IMR-90 (cell line): ENCODE measurements around the gene TMEM33.

Experiments
- BHLHE40 ChIP-seq: fragments of 150-350 bp; IDR thresholded peaks from 2 replicates; pipeline ENCODE4 v1.6.1; 2016; ENCODE audit warnings: mild to moderate bottlenecking, low read depth, low read length
- CEBPB ChIP-seq: IDR thresholded peaks from 2 replicates; pipeline ENCODE4 v1.6.1; 2012; ENCODE audit warnings: low read depth, low read length, improper control_type of control experiment
- FOS ChIP-seq: fragments of 150-350 bp; IDR thresholded peaks from 2 replicates; pipeline ENCODE4 v1.6.1; 2016; ENCODE audit warnings: low read depth, low read length
- MAFK ChIP-seq: IDR thresholded peaks from 2 replicates; pipeline ENCODE4 v1.6.1; 2012; ENCODE audit warnings: low read depth, low read length, improper control_type of control experiment
- MAZ ChIP-seq: IDR thresholded peaks from 2 replicates; pipeline ENCODE4 v1.6.1; 2012; ENCODE audit warnings: low read depth, mild to moderate bottlenecking, low read length, improper control_type of control experiment, moderate library complexity, borderline replicate concordance
- NFE2L2 ChIP-seq: fragments of 150-350 bp; IDR thresholded peaks from 2 replicates; pipeline ENCODE4 v1.6.1; 2016; ENCODE audit warnings: low read depth, mild to moderate bottlenecking, low read length
- POLR2A ChIP-seq: IDR thresholded peaks from 2 replicates; pipeline ENCODE4 v1.6.1; 2012; ENCODE audit warnings: mild to moderate bottlenecking, low read depth, low read length
- RAD21 ChIP-seq: IDR thresholded peaks from 2 replicates; pipeline ENCODE4 v1.6.1; 2012; ENCODE audit warnings: low read length, improper control_type of control experiment
- RCOR1 ChIP-seq: IDR thresholded peaks from 2 replicates; pipeline ENCODE4 v1.6.1; 2012; ENCODE audit warnings: mild to moderate bottlenecking, low read length, improper control_type of control experiment; ENCODE audit not compliant: insufficient replicate concordance
- RFX5 ChIP-seq: IDR thresholded peaks from 2 replicates; pipeline ENCODE4 v1.8.0; 2012; ENCODE audit warnings: low read depth, mild to moderate bottlenecking, low read length, moderate library complexity
- SMC3 ChIP-seq: fragments of 150-350 bp; IDR thresholded peaks from 2 replicates; pipeline ENCODE4 v1.6.1; 2016; ENCODE audit warnings: low read depth, mild to moderate bottlenecking, antibody characterized with exemption, low read length, moderate library complexity
- TF ChIP-seq, protein P1 (sequence below): conservative IDR thresholded peaks from 2 replicates; pipeline ENCODE4 v1.5.1; 2012; ENCODE audit warnings: mild to moderate bottlenecking, low read depth, low read length, improper control_type of control experiment
- TF ChIP-seq, protein P2 (sequence below): fragments of 150-350 bp; IDR thresholded peaks from 2 replicates; pipeline ENCODE4 v1.6.1; 2016; ENCODE audit warnings: low read depth, mild to moderate bottlenecking, low read length, moderate library complexity, borderline replicate concordance

DNA sequence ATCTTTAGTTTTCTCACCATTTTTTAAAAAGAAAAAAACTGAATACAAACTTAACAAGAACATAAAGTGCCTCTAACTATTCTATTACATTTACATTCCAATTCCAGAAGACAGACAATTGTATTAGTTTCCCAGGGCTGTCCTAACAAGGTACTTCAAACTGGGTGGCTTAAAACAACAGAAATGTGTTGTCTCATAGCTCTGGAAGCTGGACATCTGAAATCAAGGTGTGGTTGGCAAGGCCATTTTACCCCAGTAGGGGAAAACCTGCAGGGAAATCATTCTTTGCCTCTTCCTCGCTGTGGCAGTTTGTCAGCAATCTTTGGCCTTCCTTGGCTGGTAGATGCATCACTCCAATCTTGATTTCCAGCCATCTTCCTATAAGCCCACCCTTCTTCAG lies 37.5 kb upstream of the TMEM33 start:
- TF ChIP-seq POLR2A (no peak), MAZ (no peak), CEBPB (no peak), RAD21 (no peak), SMC3 (no peak), RCOR1 (no peak), MAFK (no peak), NFE2L2 (no peak), RFX5 (no peak), FOS (no peak), BHLHE40 (no peak)
- TF ChIP-seq, protein P1, sequence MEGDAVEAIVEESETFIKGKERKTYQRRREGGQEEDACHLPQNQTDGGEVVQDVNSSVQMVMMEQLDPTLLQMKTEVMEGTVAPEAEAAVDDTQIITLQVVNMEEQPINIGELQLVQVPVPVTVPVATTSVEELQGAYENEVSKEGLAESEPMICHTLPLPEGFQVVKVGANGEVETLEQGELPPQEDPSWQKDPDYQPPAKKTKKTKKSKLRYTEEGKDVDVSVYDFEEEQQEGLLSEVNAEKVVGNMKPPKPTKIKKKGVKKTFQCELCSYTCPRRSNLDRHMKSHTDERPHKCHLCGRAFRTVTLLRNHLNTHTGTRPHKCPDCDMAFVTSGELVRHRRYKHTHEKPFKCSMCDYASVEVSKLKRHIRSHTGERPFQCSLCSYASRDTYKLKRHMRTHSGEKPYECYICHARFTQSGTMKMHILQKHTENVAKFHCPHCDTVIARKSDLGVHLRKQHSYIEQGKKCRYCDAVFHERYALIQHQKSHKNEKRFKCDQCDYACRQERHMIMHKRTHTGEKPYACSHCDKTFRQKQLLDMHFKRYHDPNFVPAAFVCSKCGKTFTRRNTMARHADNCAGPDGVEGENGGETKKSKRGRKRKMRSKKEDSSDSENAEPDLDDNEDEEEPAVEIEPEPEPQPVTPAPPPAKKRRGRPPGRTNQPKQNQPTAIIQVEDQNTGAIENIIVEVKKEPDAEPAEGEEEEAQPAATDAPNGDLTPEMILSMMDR: no peak
- TF ChIP-seq, protein P2, sequence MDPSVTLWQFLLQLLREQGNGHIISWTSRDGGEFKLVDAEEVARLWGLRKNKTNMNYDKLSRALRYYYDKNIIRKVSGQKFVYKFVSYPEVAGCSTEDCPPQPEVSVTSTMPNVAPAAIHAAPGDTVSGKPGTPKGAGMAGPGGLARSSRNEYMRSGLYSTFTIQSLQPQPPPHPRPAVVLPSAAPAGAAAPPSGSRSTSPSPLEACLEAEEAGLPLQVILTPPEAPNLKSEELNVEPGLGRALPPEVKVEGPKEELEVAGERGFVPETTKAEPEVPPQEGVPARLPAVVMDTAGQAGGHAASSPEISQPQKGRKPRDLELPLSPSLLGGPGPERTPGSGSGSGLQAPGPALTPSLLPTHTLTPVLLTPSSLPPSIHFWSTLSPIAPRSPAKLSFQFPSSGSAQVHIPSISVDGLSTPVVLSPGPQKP: no peak
